HepG2 (cell line): ENCODE measurements around the gene PPP1R9A. TPM values are rescaled to one million over a fixed set of nuclear protein-coding genes. Genes with fewer than 3 reads are reported as not detected.

Experiments used
- ATAC-seq: fragments of 200-7000 bp; cut with Tn5 transposase; 3 replicates; pipeline ENCODE4 v1.9.1; 2020; ENCODE audit warnings: mild to moderate bottlenecking, moderate library complexity
- BruUV-seq: library from RNA; stranded (reverse); fragments of 400-500 nt; replicated peaks from 2 replicates; lab custom pipeline; 2021; lab: Mats Ljungman, UMichigan
- CTCF ChIA-PET: fragments of 300-600 bp; formaldehyde crosslinking; extraction: SDS; loops from one replicate; lab custom pipeline; 2021; ENCODE audit warnings: low total read pairs, inconsistent platforms, low intra/inter-chr PET ratio; lab: Yijun Ruan, JAX
- POLR2A ChIA-PET: fragments of 350-600 bp; sonication (Branson Sonifier 250); formaldehyde crosslinking; loops from one replicate; lab custom pipeline; 2020; ENCODE audit warnings: antibody characterized with exemption, inconsistent platforms; lab: Yijun Ruan, JAX
- DNase-seq: peaks from one replicate; pipeline ENCODE4 v3.0.0-alpha.2; 2015; ENCODE audit warnings: low spot score
- FAIRE-seq: peaks from 3 replicates; lab custom pipeline; 2011; peaks lifted over from hg19 to GRCh38; lab: Jason Lieb, UNC
- H2AFZ ChIP-seq: one replicate; pipeline ENCODE4 v1.6.1; 2011; ENCODE audit warnings: low read length, inconsistent platforms
- H3K27ac ChIP-seq: fragments of 300-600 bp; 3 replicates; pipeline ENCODE4 v1.8.0; 2011; ENCODE audit warnings: mixed run types, mild to moderate bottlenecking, mixed read lengths, low read length, inconsistent platforms; ENCODE audit not compliant: insufficient read depth; ENCODE audit errors: extremely low read length
- H3K27me3 ChIP-seq, 2 experiments: fragments of 200-600 bp in 1 of 2; 2 replicates in 1 of 2; 3 replicates in 1 of 2; pipeline versions ENCODE4 v1.6.0 to v1.8.0; 2011; ENCODE audit warnings: low read length in 2 of 2, mild to moderate bottlenecking in 2 of 2, moderate library complexity in 2 of 2, inconsistent platforms in 1 of 2; ENCODE audit not compliant: insufficient read depth in 2 of 2, control insufficient read depth in 1 of 2
- H3K36me3 ChIP-seq, 2 experiments: fragments of 200-600 bp in 1 of 2; replicated peaks in 1 of 2; 2 replicates in 1 of 2; 3 replicates in 1 of 2; pipeline versions ENCODE4 v1.5.1 to v1.8.0; 2011; ENCODE audit warnings: low read length in 2 of 2, inconsistent platforms in 1 of 2; ENCODE audit not compliant: insufficient read depth in 2 of 2, control insufficient read depth in 1 of 2
- H3K4me1 ChIP-seq: 2 replicates; pipeline ENCODE4 v1.5.1; 2012; ENCODE audit warnings: low read length, inconsistent platforms; ENCODE audit not compliant: insufficient read depth
- H3K4me2 ChIP-seq: 2 replicates; pipeline ENCODE4 v1.6.0; 2011; ENCODE audit warnings: low read depth, low read length, inconsistent platforms
- H3K4me3 ChIP-seq, 3 experiments: fragments of 200-600 bp in 1 of 3; sonication (generic), shearing (Covaris generic) in 1 of 3; replicated peaks in 1 of 3; 2 replicates each; pipeline ENCODE4 v1.5.1; 2011 to 2016; ENCODE audit warnings: low read length in 3 of 3, inconsistent platforms in 2 of 3, low read depth in 2 of 3, mild to moderate bottlenecking in 2 of 3, control low read depth in 1 of 3, mixed read lengths in 1 of 3; ENCODE audit not compliant: insufficient read depth in 1 of 3
- H3K79me2 ChIP-seq: one replicate; pipeline ENCODE4 v1.6.1; 2011; ENCODE audit warnings: low read length, inconsistent platforms; ENCODE audit not compliant: insufficient read depth
- H3K9ac ChIP-seq: 2 replicates; pipeline ENCODE4 v1.6.0; 2011; ENCODE audit warnings: mild to moderate bottlenecking, low read depth, low read length, inconsistent platforms; ENCODE audit not compliant: insufficient read depth
- H3K9me3 ChIP-seq: 2 replicates; pipeline ENCODE4 v1.5.1; 2012; ENCODE audit warnings: mild to moderate bottlenecking, low read length
- H4K20me1 ChIP-seq: 2 replicates; pipeline ENCODE4 v1.6.0; 2011; ENCODE audit warnings: inconsistent platforms, mild to moderate bottlenecking, low read length, moderate library complexity; ENCODE audit not compliant: insufficient read depth
- CREB1 ChIP-seq, 2 experiments: fragments of 450-650 bp in 1 of 2; IDR thresholded peaks; 2 replicates each; pipeline ENCODE4 v1.6.1; 2016 to 2017; ENCODE audit warnings: control low read depth in 1 of 2, mild to moderate bottlenecking in 1 of 2, missing compliant biosample characterization in 1 of 2, missing genetic modification characterization in 1 of 2
- ERF ChIP-seq: IDR thresholded peaks from 2 replicates; pipeline ENCODE4 v1.6.1; 2018; ENCODE audit warnings: missing biosample characterization, missing genetic modification reagents
- FOXA3 ChIP-seq: IDR thresholded peaks from 2 replicates; pipeline ENCODE4 v1.6.1; 2016; ENCODE audit warnings: missing genetic modification reagents, missing compliant biosample characterization
- FOXP4 ChIP-seq: sonication (generic); formaldehyde crosslinking; IDR thresholded peaks from 2 replicates; pipeline ENCODE4 v1.4.0; 2020; ENCODE audit warnings: missing genetic modification reagents
- HMG20A ChIP-seq: IDR thresholded peaks from 2 replicates; pipeline ENCODE4 v1.6.1; 2016; ENCODE audit warnings: borderline replicate concordance
- HMGXB4 ChIP-seq, 2 experiments: sonication (generic) in 1 of 2; formaldehyde crosslinking in 1 of 2; IDR thresholded peaks; 2 replicates each; pipeline versions ENCODE4 v1.4.0 to v1.6.1; 2018 to 2020; ENCODE audit warnings: missing genetic modification reagents in 2 of 2, borderline replicate concordance in 1 of 2, low read depth in 1 of 2, mild to moderate bottlenecking in 1 of 2, missing biosample characterization in 1 of 2
- ISL2 ChIP-seq: sonication (generic); formaldehyde crosslinking; IDR thresholded peaks from 2 replicates; pipeline ENCODE4 v1.5.0; 2020; ENCODE audit warnings: missing genetic modification reagents
- NR2F6 ChIP-seq, 2 experiments: IDR thresholded peaks; 2 replicates each; pipeline ENCODE4 v1.6.1; 2016; ENCODE audit warnings: antibody characterized with exemption in 1 of 2, mild to moderate bottlenecking in 1 of 2
- RFX5 ChIP-seq: IDR thresholded peaks from 2 replicates; pipeline ENCODE4 v1.6.1; 2011; ENCODE audit warnings: low read depth, low read length, improper control_type of control experiment
- RFXANK ChIP-seq: IDR thresholded peaks from 2 replicates; pipeline ENCODE4 v1.6.1; 2016
- SAP130 ChIP-seq: IDR thresholded peaks from 2 replicates; pipeline ENCODE4 v1.6.1; 2016; ENCODE audit warnings: low read depth
- SIN3B ChIP-seq: fragments of 150-350 bp; IDR thresholded peaks from 2 replicates; pipeline ENCODE4 v1.6.1; 2014; ENCODE audit warnings: low read length
- TEAD3 ChIP-seq: optimal IDR thresholded peaks from 2 replicates; pipeline ENCODE3; 2016; ENCODE audit warnings: borderline replicate concordance
- WIZ ChIP-seq: sonication (generic); formaldehyde crosslinking; IDR thresholded peaks from 2 replicates; pipeline ENCODE4 v1.5.1; 2020; ENCODE audit warnings: mild to moderate bottlenecking, missing genetic modification reagents
- ZBTB38 ChIP-seq: sonication (generic); formaldehyde crosslinking; IDR thresholded peaks from 2 replicates; pipeline ENCODE4 v1.5.1; 2020; ENCODE audit warnings: mild to moderate bottlenecking, missing genetic modification reagents
- ZFP82 ChIP-seq: sonication (generic); formaldehyde crosslinking; IDR thresholded peaks from 2 replicates; pipeline ENCODE4 v1.5.1; 2020; ENCODE audit warnings: mild to moderate bottlenecking, missing genetic modification reagents, borderline replicate concordance
- ZNF547 ChIP-seq: sonication (generic); formaldehyde crosslinking; IDR thresholded peaks from 2 replicates; pipeline ENCODE4 v1.5.1; 2020; ENCODE audit warnings: mild to moderate bottlenecking, missing genetic modification reagents
- ZNF75D ChIP-seq: sonication (generic); formaldehyde crosslinking; IDR thresholded peaks from 2 replicates; pipeline ENCODE4 v1.8.1; 2023; ENCODE audit warnings: missing genetic modification reagents, mild to moderate bottlenecking, borderline replicate concordance
- ZSCAN21 ChIP-seq: sonication (generic); formaldehyde crosslinking; IDR thresholded peaks from 2 replicates; pipeline ENCODE4 v1.8.0; 2022; ENCODE audit warnings: mild to moderate bottlenecking, missing genetic modification reagents, moderate library complexity, borderline replicate concordance
- WGBS: methylation state at CpG from one replicate; pipeline ENCODE4 v1.1.6; 2017; ENCODE audit warnings: low lambda C conversion rate; 5-methylcytosine and 5-hydroxymethylcytosine counted together
- in situ Hi-C: cut with HindIII; loops from 2 replicates; pipeline ENCODE4 v1.10.0; 2017; ENCODE audit warnings: low pct_unique_long_range_greater_than_20kb; ENCODE audit not compliant: extremely low pct_ligation_motif_present
- intact Hi-C: fragments of 100-400 bp; cut with micrococcal nuclease; formaldehyde crosslinking; loops from one replicate; pipeline ENCODE4 v1.10.0; 2022; ENCODE audit not compliant: unreplicated experiment
- polyA plus RNA-seq, 8 experiments: library from polyadenylated mRNA; depleted of rRNA in 3 of 8; stranded (reverse) in 7 of 8; unstranded in 1 of 8; fragments of >200 nt; fragmentation: Illumina TruSeq in 4 of 8; extraction: Trizol in 4 of 8; gene quantifications; 2 replicates each; pipeline versions ENCODE4 v1.2.1 to v1.2.3, GENCODE V29; 2011 to 2016; ENCODE audit warnings: low read depth in 4 of 8, missing spikeins in 1 of 8, mixed read lengths in 1 of 8; ENCODE audit not compliant: insufficient read depth in 1 of 8
- total RNA-seq, 5 experiments: library from RNA; depleted of rRNA; stranded (reverse); fragments of >200 nt; fragmentation: Illumina TruSeq; extraction: Trizol; gene quantifications; 2 replicates each; pipeline ENCODE4 v1.2.3, GENCODE V29; 2016; ENCODE audit warnings: low read depth in 1 of 5

Gene PPP1R9A
- total and polyA plus RNA-seq, 2 of the 13 experiments (the other 11 are each of a cell fraction or from before 2014, with no cell fraction given) = 11.4 to 31.9 TPM

- no peak for TF ChIP-seq NR2F6 (IDR thresholded peaks at IDR 0.05)
- no peak for TF ChIP-seq NR2F6 (CRISPR knock-in tag; IDR thresholded peaks at IDR 0.05)
- TF ChIP-seq ZNF547 = no peak
- TF ChIP-seq ZBTB38 (CRISPR knock-in tag) = peak; percentile 30; the same call in 1 of the 2 replicates
- no peak for TF ChIP-seq ZNF75D (CRISPR knock-in tag)
- TF ChIP-seq TEAD3 = peak; percentile 3
Observed at GRCh38 chr7:94970085-94970576, 62.7 kb downstream of the PPP1R9A start (continued).

- ChIA-PET CTCF (no interaction called here), POLR2A (interaction anchor here (1.9 to 3.0 kb wide), 2 partner anchors 9 to 63 kb away, joined by 6 to 14 read pairs; no protein-coding TSS in a partner anchor)
- H3K4me3 ChIP-seq = peak overlapping the region in 1 of 3 experiments; percentile 15; a peak in 3 of 6 replicates
- peak overlapping the region; percentile 74 for H3K4me2 ChIP-seq
- no peak overlapping the region for H2AFZ ChIP-seq
- H3K36me3 ChIP-seq = no peaks in the 10 kb centered on the region
- TSS peak; percentile 99 for BruUV-seq
- intact Hi-C loops = loop anchor here (5.0 kb wide), 1 partner anchor 409 kb away; no protein-coding TSS in a partner anchor
- DNase-seq = peak; percentile 72
- FAIRE-seq = peak; percentile 58
- H3K9ac ChIP-seq = 0 out of 2 replicates have a peak overlapping the region, but pooled peaks have one; percentile 21
- H3K9me3 ChIP-seq = no peaks in the 10 kb centered on the region
- H3K27me3 ChIP-seq = no peaks in the 10 kb centered on the region
- peaks cover 35% of the 10 kb centered on the region for H3K79me2 ChIP-seq
- peak overlapping the region; percentile 36 for H3K27ac ChIP-seq
- in situ Hi-C loops = no loop called here
- ATAC-seq = peak; percentile 81
- H3K4me1 ChIP-seq = peaks cover 72% of the 10 kb centered on the region
- H4K20me1 ChIP-seq = peaks cover 14% of the 10 kb centered on the region; the same call in 1 of the 2 replicates
- WGBS = 18% methylated on average over 4 of the region's 4 CpGs
- TF ChIP-seq ERF (CRISPR knock-in tag) (no peak), SIN3B (no peak), ZFP82 (CRISPR knock-in tag) (no peak), HMG20A (CRISPR knock-in tag) (peak; percentile 43; the same call in 1 of the 2 replicates), RFXANK (no peak), CREB1 (IDR thresholded peaks at IDR 0.05) (no peak), CREB1 (CRISPR knock-in tag; IDR thresholded peaks at IDR 0.05) (no peak), ZSCAN21 (CRISPR knock-in tag) (no peak), ISL2 (CRISPR knock-in tag) (peak; percentile 54; the same call in 1 of the 2 replicates), HMGXB4 (CRISPR knock-in tag; IDR thresholded peaks at IDR 0.05; ENCODE audit: borderline replicate concordance in 1 of 2, low read depth in 1 of 2) (no peak), SAP130 (peak; percentile 22; the same call in 1 of the 2 replicates), WIZ (CRISPR knock-in tag) (no peak), RFX5 (no peak), FOXA3 (peak; percentile 52), FOXP4 (CRISPR knock-in tag) (peak; percentile 31; the same call in 1 of the 2 replicates)
Observed at GRCh38 chr7:94971051-94971867, 63.9 kb downstream of the PPP1R9A start.
